Liver (tissue), 3 donors: Measurements from ENCODE around the gene KIRREL3.

Experiments used
- CTCF ChIP-seq: fragments of 150-350 bp; IDR thresholded peaks from 2 replicates; pipeline ENCODE4 v1.5.1; 2017; ENCODE audit warnings: improper control_type of control experiment, low read depth, low read length; ENCODE audit not compliant: missing input control
- GABPA ChIP-seq, 2 donors: IDR thresholded peaks in 1 of 2; conservative IDR thresholded peaks in 1 of 2; 2 replicates each; pipeline ENCODE4 v1.6.1; 2016; ENCODE audit warnings: antibody characterized with exemption in 2 of 2, mild to moderate bottlenecking in 1 of 2, moderate library complexity in 1 of 2
- NR2F2 ChIP-seq: IDR thresholded peaks from 2 replicates; pipeline ENCODE4 v1.6.1; 2016; ENCODE audit warnings: antibody characterized with exemption
- YY1 ChIP-seq: IDR thresholded peaks from 2 replicates; pipeline ENCODE4 v1.6.1; 2016; ENCODE audit warnings: antibody characterized with exemption, mild to moderate bottlenecking
- donor health status: healthy.
- donor health status: healthy.

DNA sequence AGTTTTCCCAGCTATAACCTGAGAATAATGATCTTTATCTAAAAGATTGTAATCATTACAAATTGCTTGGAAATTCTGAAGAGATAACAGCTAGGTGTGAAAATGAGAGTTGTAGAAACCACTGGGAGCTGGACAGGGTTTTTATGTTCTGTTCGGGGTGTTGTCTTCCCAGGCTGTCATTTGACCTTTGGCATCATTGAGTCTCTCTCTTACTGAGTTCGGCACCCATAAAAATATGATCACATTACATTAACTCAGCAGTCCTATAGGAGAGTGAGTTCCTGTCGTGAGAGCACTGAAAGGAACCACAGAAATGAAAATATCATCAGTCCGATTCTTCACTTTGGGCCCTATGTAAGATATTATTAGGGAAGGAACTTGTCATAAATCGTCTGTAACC, 29.3 kb downstream of the KIRREL3 start:
- TF ChIP-seq NR2F2 (no peak), YY1 (no peak), CTCF (no peak), GABPA (IDR thresholded peaks at IDR 0.05 in 1 of 2, conservative IDR thresholded peaks at IDR 0.05 in 1 of 2) (no peak)
